VCaP (cell line): ENCODE data around the gene SHISA4.

ENCODE experiments used
- H3K27ac ChIP-seq: fragments of 450-650 bp; 2 replicates; pipeline ENCODE4 v1.5.1; 2017
- CTCF ChIP-seq: fragments of 450-650 bp; conservative IDR thresholded peaks from 2 replicates; pipeline ENCODE4 v1.5.1; 2017; ENCODE audit warnings: mild to moderate bottlenecking, moderate library complexity

The SHISA4 gene

GRCh38 chr1:201918343-201918742 lies 29.6 kb downstream of the SHISA4 start:
- H3K27ac ChIP-seq, result no peak overlapping the region
- no peak for TF ChIP-seq CTCF

DNA sequence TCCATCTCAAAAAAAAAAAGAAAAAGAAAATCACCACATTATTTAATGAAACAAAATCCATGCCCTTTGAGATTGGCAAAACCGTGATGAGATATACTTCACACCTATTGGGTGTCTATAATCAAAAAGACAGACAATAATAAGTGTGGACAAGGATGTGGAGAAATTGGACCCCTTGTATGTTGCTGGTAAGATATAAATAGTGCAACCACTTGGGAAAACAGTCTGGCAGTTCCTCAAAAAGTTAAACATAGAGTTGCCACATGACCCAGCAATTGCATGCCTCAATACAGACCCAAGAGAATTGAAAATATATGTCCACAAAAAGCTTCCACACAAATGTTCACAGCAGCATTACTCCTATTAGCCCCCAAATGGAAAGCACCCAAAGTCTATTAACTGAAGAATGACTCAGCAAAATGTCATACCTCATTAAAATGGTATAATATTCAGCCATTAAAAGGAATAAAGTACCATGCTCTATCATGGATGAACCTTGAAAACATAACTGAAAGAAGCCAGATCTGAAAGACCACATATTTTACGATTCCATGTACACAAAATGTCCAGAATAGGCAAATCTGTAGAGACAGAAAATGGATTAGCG lies 33.4 kb downstream of the SHISA4 start:
- no peak overlapping the region for H3K27ac ChIP-seq
- TF ChIP-seq CTCF, result no peak

GRCh38 chr1:201925301-201925567 lies 36.5 kb downstream of the SHISA4 start:
- no peak for TF ChIP-seq CTCF
- no peak overlapping the region for H3K27ac ChIP-seq

- TF ChIP-seq CTCF, result no peak
- H3K27ac ChIP-seq, result no peak overlapping the region
These were observed 37.4 kb downstream of the SHISA4 start for GRCh38 chr1:201925981-201926645.

- TF ChIP-seq CTCF, result no peak
- no peak overlapping the region for H3K27ac ChIP-seq
These were observed 39.6 kb downstream of the SHISA4 start for GRCh38 chr1:201928266-201928665.

DNA sequence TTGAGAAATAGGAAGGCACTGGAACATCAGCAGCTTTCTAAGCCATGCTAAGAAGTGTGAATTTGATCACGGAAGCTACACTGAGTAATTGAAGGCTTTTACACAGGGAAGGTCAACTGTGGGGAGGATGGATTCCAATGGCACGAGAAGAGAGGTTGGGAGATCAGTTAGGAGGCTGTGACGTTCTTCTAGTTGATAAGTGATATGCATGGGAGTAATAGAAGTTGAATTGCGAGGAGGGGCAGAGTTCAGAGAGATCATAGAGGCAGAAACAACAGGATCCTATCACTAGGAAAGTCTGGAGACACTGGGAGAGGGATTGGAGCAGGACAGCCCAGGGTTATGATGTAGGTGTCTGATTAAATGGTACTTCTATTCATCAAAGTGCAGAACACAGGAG lies 41.4 kb downstream of the SHISA4 start:
- H3K27ac ChIP-seq, result no peak overlapping the region
- no peak for TF ChIP-seq CTCF

GRCh38 chr1:201930803-201931202 lies 42.1 kb downstream of the SHISA4 start:
- H3K27ac ChIP-seq, result no peak overlapping the region
- TF ChIP-seq CTCF, result no peak
